CD4-positive, alpha-beta T cell treated with Interleukin-17A for 4 hours (primary cell): ENCODE measurements around the gene ARL2.

Experiments
- DNase-seq: peaks from one replicate; pipeline ENCODE4 v3.0.0-alpha.2; 2020; ENCODE audit warnings: mixed read lengths

The ARL2 gene

DNA sequence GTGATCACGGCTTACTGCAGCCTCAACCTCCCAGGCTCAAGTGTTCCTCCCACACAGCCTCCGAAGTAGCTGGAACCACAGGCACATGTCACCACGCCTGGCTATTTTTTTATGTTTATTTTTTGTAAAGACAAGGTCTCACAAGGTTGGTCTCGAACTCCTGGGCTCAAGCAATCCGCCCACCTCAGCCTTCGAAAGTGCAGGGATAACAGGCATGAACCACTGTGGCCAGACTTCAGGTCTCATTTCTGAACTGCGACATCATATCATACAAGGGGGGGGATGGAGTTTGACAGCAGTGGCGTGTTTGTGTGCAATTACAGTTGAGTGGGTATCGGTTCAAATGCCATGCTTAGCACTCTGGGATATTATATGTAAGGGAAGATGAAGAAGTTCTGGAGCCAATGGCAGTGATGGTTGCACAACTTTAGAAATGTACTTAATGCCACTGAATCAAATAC is 37.5 kb downstream of the ARL2 start:
- DNase-seq, result no peak

- peak; percentile 41 for DNase-seq
Observed at GRCh38 chr11:65053827-65054508, 40.0 kb downstream of the ARL2 start.

DNA sequence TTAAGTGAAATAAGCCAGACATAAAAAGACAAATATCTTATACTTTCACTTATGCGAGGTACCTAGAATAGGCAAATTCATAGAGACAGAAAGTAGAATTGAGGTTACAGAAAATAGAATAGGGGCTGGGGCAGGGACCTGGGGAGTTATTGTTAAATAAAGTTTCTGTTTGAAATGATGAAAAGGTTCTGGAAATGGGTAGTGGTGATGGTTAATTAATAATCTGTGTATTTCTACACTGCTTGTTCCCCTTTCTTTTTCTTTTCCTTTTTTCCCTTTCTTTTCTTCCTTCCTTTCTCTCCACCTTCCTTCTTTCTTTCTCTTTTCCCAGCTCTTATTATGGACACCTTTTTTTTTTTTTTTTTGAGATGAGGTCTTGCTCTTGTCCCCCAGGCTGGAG is 41.6 kb downstream of the ARL2 start:
- no peak for DNase-seq

DNA sequence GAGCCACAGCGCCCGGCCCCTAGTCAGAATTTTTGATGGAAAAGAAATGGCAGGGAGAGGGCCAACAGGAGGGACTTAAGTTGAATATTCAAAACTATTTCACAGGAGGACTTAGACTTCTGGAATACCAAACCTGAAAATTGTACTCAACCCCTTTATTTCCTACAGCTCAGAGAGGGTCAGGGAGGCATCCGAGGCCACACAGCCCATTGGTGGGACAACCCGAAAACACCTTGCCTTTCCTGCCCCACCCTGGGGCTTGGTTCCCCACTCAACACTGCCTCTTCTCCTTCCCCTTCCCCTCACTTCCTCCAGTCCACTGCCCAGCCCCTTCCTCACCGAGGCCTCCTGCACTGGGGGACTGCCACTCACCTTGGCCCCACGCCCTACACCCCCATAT is 43.0 kb downstream of the ARL2 start:
- DNase-seq, result no peak

GRCh38 chr11:65057526-65057925 is 43.6 kb downstream of the ARL2 start:
- DNase-seq, result no peak

GRCh38 chr11:65058012-65058411 is 44.1 kb downstream of the ARL2 start:
- no peak for DNase-seq

GRCh38 chr11:65058419-65059054 is 44.6 kb downstream of the ARL2 start, which contains the start of gene NAALADL1:
Gene NAALADL1, minus strand, starts transcription at chr11:65058553. Its CDS starts 32 bp downstream, at chr11:65058521.
- DNase-seq, result no peak

DNA sequence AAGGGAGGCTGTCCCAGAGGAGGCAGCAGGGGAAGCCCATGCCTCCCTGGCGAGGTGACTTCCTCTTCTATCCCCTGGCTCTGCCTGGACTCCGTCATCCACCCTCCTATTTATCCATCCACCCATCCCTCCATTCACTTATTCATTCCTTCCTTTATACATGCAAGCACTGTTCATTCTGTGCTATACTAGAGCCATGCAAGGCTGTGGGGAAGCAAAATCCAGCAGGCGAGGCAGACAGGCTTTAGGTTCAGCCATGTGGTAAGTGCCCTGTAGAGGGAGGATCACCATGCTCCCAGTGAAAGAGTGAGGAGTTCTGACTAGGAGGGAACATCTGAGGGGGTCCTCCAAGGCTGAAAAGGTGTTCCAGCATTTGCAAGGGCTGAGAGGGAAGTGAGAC is 45.6 kb downstream of the ARL2 start:
- no peak for DNase-seq

GRCh38 chr11:65059959-65060824 is 46.2 kb downstream of the ARL2 start:
- DNase-seq, result no peak

DNA sequence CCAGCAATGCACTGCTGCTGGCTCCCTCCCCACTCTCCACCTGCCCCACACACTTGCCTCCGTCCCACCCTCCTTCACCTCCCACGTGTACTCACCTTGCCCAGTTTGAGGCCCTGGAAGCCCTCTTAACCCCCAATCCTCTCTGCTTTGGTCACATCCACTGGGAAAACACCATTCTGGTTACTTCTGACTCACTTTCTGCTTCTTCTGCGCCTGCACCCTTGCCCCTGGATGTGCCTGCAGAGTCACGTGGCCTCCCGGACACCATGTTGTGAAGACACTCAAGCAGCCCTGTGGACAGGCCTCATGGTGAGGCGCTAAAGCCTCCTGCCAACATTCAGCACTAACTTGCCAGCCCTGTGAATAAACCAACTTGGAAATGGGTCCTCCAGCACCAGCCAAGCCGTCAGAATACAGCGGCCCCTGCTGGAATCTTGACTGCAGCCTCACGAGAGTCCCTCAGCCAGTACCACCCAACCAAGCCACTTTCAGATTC is 47.0 kb downstream of the ARL2 start:
- peak; percentile 33 for DNase-seq

GRCh38 chr11:65063532-65063931 is 49.6 kb downstream of the ARL2 start:
- DNase-seq, result no peak

- no peak for DNase-seq
Observed at GRCh38 chr11:65064847-65065240, 50.9 kb downstream of the ARL2 start.

- no peak for DNase-seq
Observed at GRCh38 chr11:65065851-65066250, 51.9 kb downstream of the ARL2 start.

- DNase-seq, result no peak
Observed at GRCh38 chr11:65066315-65066714, 52.4 kb downstream of the ARL2 start.

GRCh38 chr11:65066805-65067291 is 52.9 kb downstream of the ARL2 start:
- DNase-seq, result no peak

DNA sequence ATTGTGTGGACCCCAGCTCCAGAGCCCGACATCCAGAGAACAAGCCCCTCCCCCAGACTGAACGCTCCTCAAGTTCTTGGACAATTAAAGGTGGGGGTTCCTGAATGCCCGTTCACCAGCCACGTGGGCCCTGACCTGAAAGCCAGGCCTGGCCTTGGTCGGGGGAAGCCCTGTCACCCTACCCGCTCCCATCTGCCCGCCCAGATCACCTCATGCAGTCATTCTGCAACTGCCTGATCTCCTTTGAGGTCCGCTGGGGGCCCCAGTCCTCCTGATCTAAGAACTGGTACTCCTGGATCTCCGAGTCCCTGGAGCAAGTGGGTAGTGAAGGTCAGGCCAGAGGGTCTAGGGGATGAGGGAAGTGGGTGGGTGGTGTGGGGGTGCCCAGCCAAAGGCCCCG is 53.5 kb downstream of the ARL2 start:
- no peak for DNase-seq

DNA sequence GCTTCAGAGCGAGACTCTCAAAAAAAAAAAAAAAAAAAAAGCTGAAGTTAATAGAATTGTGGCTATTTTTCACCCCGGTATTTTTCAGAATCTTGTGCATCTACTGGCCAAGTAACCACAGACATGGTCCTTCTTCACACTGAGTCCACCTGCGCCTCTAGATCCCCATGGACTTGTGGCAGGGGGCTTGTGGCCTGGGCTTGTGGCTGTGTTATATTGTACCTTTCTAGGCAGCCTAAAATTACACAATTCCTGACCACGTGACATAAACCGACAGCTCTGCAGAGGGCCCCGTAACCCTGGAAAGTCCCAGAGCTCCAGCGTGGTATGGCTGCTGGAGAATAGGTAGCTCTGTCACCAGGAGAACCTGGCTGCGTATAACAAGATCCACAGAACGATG is 55.3 kb downstream of the ARL2 start:
- DNase-seq, result no peak
